PC-3 (cell line): ENCODE results near the gene CEACAM19.

Experiments
- CTCF ChIP-seq: fragments of 300-600 bp; sonication (generic); conservative IDR thresholded peaks from 2 replicates; pipeline ENCODE4 v1.5.1; 2017; ENCODE audit warnings: antibody characterized with exemption, low read depth, mild to moderate bottlenecking, low read length
- EZH2phosphoT487 ChIP-seq: fragments of 300-600 bp; sonication (generic); IDR thresholded peaks from 2 replicates; pipeline ENCODE4 v1.6.1; 2018; ENCODE audit warnings: mild to moderate bottlenecking, antibody characterized with exemption, low read length, borderline replicate concordance

- TF ChIP-seq CTCF: no peak
- TF ChIP-seq EZH2phosphoT487: no peak
Measured at GRCh38 chr19:44702551-44703176, 31.4 kb downstream of the CEACAM19 start.
